22Rv1 (cell line): Measurements from ENCODE around the gene C1orf35.

Experiments used
- ZFX ChIP-seq: fragments of 450-650 bp; IDR thresholded peaks from 2 replicates; pipeline ENCODE4 v1.6.1; 2017; ENCODE audit warnings: antibody characterized with exemption, borderline replicate concordance
- TF ChIP-seq, protein P1 (sequence below): fragments of 450-650 bp; IDR thresholded peaks from 2 replicates; pipeline ENCODE4 v1.5.1; 2017; ENCODE audit warnings: mild to moderate bottlenecking

- TF ChIP-seq, protein P1, sequence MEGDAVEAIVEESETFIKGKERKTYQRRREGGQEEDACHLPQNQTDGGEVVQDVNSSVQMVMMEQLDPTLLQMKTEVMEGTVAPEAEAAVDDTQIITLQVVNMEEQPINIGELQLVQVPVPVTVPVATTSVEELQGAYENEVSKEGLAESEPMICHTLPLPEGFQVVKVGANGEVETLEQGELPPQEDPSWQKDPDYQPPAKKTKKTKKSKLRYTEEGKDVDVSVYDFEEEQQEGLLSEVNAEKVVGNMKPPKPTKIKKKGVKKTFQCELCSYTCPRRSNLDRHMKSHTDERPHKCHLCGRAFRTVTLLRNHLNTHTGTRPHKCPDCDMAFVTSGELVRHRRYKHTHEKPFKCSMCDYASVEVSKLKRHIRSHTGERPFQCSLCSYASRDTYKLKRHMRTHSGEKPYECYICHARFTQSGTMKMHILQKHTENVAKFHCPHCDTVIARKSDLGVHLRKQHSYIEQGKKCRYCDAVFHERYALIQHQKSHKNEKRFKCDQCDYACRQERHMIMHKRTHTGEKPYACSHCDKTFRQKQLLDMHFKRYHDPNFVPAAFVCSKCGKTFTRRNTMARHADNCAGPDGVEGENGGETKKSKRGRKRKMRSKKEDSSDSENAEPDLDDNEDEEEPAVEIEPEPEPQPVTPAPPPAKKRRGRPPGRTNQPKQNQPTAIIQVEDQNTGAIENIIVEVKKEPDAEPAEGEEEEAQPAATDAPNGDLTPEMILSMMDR: no peak
- TF ChIP-seq ZFX: no peak
Measured at GRCh38 chr1:228144993-228145343, 41.8 kb upstream of the C1orf35 start.
